ENCODE data around the gene ANKRD44. TPM values are rescaled to one million over a fixed set of nuclear protein-coding genes. Genes with fewer than 3 reads are reported as not detected.
"Not testable (repeated sequence)": the region's sequence is repeated elsewhere in the genome, so short reads cannot be mapped to it uniquely, and the experiment has no call there.

Gene ANKRD44
- total RNA-seq, 1 donor from 2014 or later: 8.1 TPM

DNA sequence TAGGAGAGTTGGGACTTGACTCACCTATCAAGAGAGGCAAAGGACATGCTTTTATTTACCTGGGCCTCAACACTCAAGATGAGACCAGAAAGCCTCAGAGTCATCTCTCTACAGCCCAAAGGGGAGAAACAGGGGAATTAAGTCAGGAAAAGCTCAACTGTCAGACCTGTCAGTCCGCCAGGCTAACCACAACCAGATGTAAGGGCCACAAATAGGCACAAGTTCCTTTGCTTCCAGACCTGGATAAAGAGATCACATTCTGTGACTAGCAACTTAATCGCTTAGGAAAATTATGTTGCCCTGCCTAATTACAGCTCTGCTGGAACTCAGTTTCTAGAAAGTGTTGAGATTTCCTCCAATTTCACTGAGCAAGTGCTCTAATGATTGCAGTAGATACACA lies 67.9 kb downstream of the ANKRD44 start:
- no peaks in the 10 kb centered on the region for H3K27me3 Mint-ChIP-seq (ENCODE audit: unreplicated experiment)
- DNase-seq (ENCODE audit: low spot score): no peak
- no peak overlapping the region for H3K4me3 Mint-ChIP-seq (ENCODE audit: unreplicated experiment)
- H3K4me1 Mint-ChIP-seq (ENCODE audit: unreplicated experiment): peaks cover 4% of the 10 kb centered on the region
- no peak overlapping the region for H3K27ac Mint-ChIP-seq (ENCODE audit: unreplicated experiment)
- no peaks in the 10 kb centered on the region for H3K9me3 Mint-ChIP-seq (ENCODE audit: unreplicated experiment)
- TF ChIP-seq, protein P1, sequence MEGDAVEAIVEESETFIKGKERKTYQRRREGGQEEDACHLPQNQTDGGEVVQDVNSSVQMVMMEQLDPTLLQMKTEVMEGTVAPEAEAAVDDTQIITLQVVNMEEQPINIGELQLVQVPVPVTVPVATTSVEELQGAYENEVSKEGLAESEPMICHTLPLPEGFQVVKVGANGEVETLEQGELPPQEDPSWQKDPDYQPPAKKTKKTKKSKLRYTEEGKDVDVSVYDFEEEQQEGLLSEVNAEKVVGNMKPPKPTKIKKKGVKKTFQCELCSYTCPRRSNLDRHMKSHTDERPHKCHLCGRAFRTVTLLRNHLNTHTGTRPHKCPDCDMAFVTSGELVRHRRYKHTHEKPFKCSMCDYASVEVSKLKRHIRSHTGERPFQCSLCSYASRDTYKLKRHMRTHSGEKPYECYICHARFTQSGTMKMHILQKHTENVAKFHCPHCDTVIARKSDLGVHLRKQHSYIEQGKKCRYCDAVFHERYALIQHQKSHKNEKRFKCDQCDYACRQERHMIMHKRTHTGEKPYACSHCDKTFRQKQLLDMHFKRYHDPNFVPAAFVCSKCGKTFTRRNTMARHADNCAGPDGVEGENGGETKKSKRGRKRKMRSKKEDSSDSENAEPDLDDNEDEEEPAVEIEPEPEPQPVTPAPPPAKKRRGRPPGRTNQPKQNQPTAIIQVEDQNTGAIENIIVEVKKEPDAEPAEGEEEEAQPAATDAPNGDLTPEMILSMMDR (IDR thresholded peaks at IDR 0.05; ENCODE audit: unreplicated experiment): no peak
- no peaks in the 10 kb centered on the region for H3K36me3 Mint-ChIP-seq (ENCODE audit: low read depth, unreplicated experiment)

DNA sequence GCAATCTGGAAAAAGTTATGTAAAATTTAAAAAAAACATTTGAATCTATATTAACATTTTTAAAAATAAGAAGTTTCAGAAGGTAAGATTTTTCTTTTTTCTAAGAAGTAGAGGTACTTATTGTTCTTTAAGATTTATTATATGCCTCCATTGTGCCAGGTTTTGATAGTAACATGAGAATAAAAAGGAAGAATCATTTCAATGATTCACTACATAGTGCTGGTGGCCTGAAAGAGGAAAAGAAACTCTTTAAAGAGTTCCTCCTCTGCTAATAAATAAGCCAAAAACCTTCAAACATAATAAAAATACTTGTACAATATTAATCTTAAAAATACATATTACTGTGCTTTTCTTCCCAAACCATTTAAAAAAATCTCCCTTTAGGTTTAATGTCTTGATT lies 69.0 kb downstream of the ANKRD44 start:
- H3K27me3 Mint-ChIP-seq (ENCODE audit: unreplicated experiment): no peaks in the 10 kb centered on the region
- H3K4me3 Mint-ChIP-seq (ENCODE audit: unreplicated experiment): no peak overlapping the region
- TF ChIP-seq, protein P1 (IDR thresholded peaks at IDR 0.05; ENCODE audit: unreplicated experiment): no peak
- no peaks in the 10 kb centered on the region for H3K9me3 Mint-ChIP-seq (ENCODE audit: unreplicated experiment)
- no peak overlapping the region for H3K27ac Mint-ChIP-seq (ENCODE audit: unreplicated experiment)
- no peaks in the 10 kb centered on the region for H3K36me3 Mint-ChIP-seq (ENCODE audit: low read depth, unreplicated experiment)
- no peak for DNase-seq (ENCODE audit: low spot score)
- H3K4me1 Mint-ChIP-seq (ENCODE audit: unreplicated experiment): peaks cover 4% of the 10 kb centered on the region

DNA sequence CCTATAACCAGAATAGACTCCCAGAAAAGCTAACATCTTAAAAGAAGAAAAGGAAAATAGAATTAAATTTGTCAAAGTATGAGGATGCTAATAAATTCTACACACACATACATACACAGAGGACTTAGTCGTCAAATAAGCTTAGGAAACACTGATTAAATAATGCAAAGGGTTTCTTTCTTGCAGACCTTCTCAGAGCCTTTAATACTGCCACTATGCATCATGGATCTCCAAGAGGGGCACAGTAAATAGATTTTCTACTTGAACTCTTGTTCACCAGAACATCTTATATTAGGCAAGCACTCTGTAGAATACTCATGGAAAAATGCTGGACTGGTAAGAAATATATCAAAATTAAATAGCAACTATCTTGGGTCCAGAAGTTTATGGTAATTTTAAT lies 69.4 kb downstream of the ANKRD44 start:
- TF ChIP-seq, protein P1 (IDR thresholded peaks at IDR 0.05; ENCODE audit: unreplicated experiment): no peak
- no peak overlapping the region for H3K27ac Mint-ChIP-seq (ENCODE audit: unreplicated experiment)
- H3K9me3 Mint-ChIP-seq (ENCODE audit: unreplicated experiment): no peaks in the 10 kb centered on the region
- DNase-seq (ENCODE audit: low spot score): no peak
- no peak overlapping the region for H3K4me3 Mint-ChIP-seq (ENCODE audit: unreplicated experiment)
- H3K27me3 Mint-ChIP-seq (ENCODE audit: unreplicated experiment): no peaks in the 10 kb centered on the region
- H3K4me1 Mint-ChIP-seq (ENCODE audit: unreplicated experiment): peaks cover 4% of the 10 kb centered on the region
- no peaks in the 10 kb centered on the region for H3K36me3 Mint-ChIP-seq (ENCODE audit: low read depth, unreplicated experiment)

DNA sequence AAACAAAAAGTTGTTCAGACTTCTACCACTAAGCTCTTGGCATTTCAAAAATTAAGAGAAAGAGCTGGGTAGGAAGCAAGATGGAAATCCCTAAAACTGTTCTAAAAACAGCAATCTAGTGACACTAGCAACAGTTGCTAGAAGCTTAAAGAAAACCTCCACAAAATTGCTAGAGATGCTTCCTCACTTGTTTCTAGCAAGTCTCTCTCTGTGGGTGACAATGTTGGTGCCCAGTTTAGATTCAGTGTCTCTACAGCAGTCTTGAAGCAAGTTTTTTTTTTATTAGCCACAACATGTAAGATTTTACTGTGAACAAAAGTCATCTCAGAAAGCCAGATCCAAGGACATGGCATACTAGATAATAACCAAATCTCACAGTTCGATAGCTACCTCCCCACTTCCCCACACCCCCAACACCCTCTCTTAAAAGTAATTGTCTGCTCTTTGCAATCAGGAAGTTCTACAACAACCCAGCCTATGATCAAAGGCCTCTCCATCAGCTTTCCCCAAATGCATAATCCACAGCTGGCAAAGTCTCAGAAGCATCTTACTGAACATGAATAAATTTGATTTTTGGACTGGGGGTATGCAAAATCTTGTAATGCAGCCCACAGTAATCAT lies 70.0 kb downstream of the ANKRD44 start:
- no peak overlapping the region for H3K4me3 Mint-ChIP-seq (ENCODE audit: unreplicated experiment)
- peaks cover 4% of the 10 kb centered on the region for H3K4me1 Mint-ChIP-seq (ENCODE audit: unreplicated experiment)
- TF ChIP-seq, protein P1 (IDR thresholded peaks at IDR 0.05; ENCODE audit: unreplicated experiment): no peak
- no peak overlapping the region for H3K27ac Mint-ChIP-seq (ENCODE audit: unreplicated experiment)
- DNase-seq (ENCODE audit: low spot score): no peak
- H3K27me3 Mint-ChIP-seq (ENCODE audit: unreplicated experiment): no peaks in the 10 kb centered on the region
- H3K9me3 Mint-ChIP-seq (ENCODE audit: unreplicated experiment): no peaks in the 10 kb centered on the region
- H3K36me3 Mint-ChIP-seq (ENCODE audit: low read depth, unreplicated experiment): no peaks in the 10 kb centered on the region

DNA sequence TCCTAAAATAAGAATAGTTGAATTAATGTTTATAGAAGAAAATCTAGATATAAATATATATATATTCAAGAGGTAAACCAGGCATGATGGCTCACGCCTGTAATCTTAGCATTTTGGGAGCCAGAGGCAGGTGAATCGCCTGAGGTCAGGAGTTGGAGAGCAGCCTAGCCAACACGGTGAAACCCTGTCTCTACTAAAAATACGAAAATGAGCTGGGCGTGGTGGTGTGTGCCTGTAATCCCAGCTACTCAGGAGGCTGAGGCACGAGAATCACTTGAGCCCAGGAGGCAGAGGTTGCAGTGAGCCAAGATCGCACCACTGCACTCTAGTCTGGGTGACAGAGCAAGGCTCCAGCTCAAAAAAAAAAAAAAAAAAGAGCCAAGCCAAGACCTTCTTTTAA lies 70.6 kb downstream of the ANKRD44 start:
- not testable (repeated sequence) for H3K27me3 Mint-ChIP-seq (ENCODE audit: unreplicated experiment); DNase-seq (ENCODE audit: low spot score); H3K4me3 Mint-ChIP-seq (ENCODE audit: unreplicated experiment); H3K4me1 Mint-ChIP-seq (ENCODE audit: unreplicated experiment); H3K9me3 Mint-ChIP-seq (ENCODE audit: unreplicated experiment); H3K36me3 Mint-ChIP-seq (ENCODE audit: low read depth, unreplicated experiment); H3K27ac Mint-ChIP-seq (ENCODE audit: unreplicated experiment)
